Lower leg skin (tissue), 4 donors: Measurements from ENCODE around the gene CD59. TPM values are rescaled to one million over a fixed set of nuclear protein-coding genes. Genes with fewer than 3 reads are reported as not detected.
A peak's percentile ranks its signal among the peaks of the same experiment; 100 is the strongest.

Experiments used
- DNase-seq, 2 donors: peaks; one replicate each; pipeline ENCODE4 v3.0.0-alpha.2; 2019; ENCODE audit warnings: low spot score in 2 of 2
- H3K4me3 ChIP-seq: fragments of 200-600 bp; sonication (generic); 2 replicates; pipeline ENCODE4 v1.5.1; 2017; ENCODE audit warnings: mild to moderate bottlenecking, low read depth; ENCODE audit not compliant: poor library complexity, severe bottlenecking
- POLR2A ChIP-seq, 2 donors: fragments of 450-650 bp; IDR thresholded peaks; one replicate each; pipeline ENCODE4 v1.6.1; 2016 to 2017; ENCODE audit warnings: antibody characterized with exemption in 2 of 2, mild to moderate bottlenecking in 1 of 2, moderate library complexity in 1 of 2
- WGBS, 2 donors: methylation state at CpG; one replicate each; pipeline ENCODE4 v1.1.5; 2018; 5-methylcytosine and 5-hydroxymethylcytosine counted together
- intact Hi-C: fragments of 100-400 bp; cut with DNase I; formaldehyde crosslinking; loops from one replicate; pipeline ENCODE4 v1.15.0; 2023; ENCODE audit warnings: low total_unique reads
- total RNA-seq, 4 donors: library from RNA; depleted of rRNA; stranded (reverse); fragments of >200 nt; gene quantifications; one replicate each; pipeline ENCODE4 v1.1.0, GENCODE V29; 2016
- TF ChIP-seq, protein P1 (sequence below), 3 donors: fragments of 450-650 bp; IDR thresholded peaks; one replicate each; pipeline ENCODE4 v1.5.1; 2016; ENCODE audit warnings: antibody characterized with exemption in 3 of 3, mild to moderate bottlenecking in 3 of 3, moderate library complexity in 2 of 3

Gene CD59
- total RNA-seq, 4 donors from 2014 or later = 222 to 444 (median 324) TPM

DNA sequence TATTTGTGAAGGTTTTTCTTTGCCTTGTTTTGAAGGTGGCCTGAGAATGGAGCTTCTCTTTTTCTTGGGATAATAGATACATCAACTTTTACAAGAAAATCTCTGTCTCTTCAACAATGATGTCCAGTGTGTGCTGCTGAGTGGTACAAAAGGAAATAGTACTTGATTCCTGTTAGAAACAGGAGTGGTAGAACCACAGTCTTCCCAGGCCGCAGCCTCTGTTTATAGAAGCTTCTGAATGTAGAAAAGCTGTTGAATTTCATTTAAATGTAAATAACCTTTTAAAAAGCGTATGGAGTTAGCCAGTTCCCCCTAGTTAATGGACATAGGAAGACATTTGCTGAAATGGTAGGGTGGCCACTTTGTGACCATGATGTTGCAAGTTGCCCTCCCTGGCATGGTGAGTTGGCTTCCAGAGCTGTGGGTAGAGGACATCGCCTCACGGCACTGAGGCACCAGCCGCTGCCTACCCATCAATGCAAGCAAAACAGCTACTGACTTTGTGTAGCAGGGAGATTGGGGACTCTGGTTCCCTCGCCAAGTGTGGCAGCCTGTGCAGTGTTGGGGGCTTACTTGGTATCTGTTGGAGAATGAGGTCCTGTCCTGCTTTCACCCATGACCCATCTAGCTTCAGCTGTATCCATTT, 67.1 kb downstream of the CD59 start:
- peak in 1 of 2 donors; percentile 70 for DNase-seq
- 94 to 97% methylated on average over 6 of the region's 6 CpGs for WGBS, 2 donors
- intact Hi-C loops = no loop called here
- no peak for TF ChIP-seq POLR2A (IDR thresholded peaks at IDR 0.05)
- TF ChIP-seq, protein P1, sequence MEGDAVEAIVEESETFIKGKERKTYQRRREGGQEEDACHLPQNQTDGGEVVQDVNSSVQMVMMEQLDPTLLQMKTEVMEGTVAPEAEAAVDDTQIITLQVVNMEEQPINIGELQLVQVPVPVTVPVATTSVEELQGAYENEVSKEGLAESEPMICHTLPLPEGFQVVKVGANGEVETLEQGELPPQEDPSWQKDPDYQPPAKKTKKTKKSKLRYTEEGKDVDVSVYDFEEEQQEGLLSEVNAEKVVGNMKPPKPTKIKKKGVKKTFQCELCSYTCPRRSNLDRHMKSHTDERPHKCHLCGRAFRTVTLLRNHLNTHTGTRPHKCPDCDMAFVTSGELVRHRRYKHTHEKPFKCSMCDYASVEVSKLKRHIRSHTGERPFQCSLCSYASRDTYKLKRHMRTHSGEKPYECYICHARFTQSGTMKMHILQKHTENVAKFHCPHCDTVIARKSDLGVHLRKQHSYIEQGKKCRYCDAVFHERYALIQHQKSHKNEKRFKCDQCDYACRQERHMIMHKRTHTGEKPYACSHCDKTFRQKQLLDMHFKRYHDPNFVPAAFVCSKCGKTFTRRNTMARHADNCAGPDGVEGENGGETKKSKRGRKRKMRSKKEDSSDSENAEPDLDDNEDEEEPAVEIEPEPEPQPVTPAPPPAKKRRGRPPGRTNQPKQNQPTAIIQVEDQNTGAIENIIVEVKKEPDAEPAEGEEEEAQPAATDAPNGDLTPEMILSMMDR (IDR thresholded peaks at IDR 0.05) = no peak
- H3K4me3 ChIP-seq = no peak overlapping the region

DNA sequence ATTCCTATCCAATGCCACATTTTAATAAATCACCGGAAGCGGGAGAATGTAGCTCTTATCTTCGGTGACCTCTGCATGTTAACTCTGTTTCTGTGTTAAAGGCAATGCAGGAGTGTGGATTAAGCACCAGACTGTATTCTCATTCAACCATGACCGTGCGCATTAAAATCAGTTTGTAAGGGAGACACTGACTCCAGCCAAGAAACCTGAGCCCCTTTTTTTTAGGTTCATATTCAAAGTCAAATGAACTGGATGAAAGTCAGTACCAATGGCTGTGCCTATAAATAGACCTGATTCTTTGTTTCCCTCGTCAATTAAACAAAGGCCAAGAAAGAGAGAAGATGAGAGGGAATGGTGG, 67.8 kb downstream of the CD59 start:
- H3K4me3 ChIP-seq = no peak overlapping the region
- TF ChIP-seq, protein P1 (IDR thresholded peaks at IDR 0.05) = no peak
- TF ChIP-seq POLR2A (IDR thresholded peaks at IDR 0.05) = no peak
- DNase-seq = no peak
- intact Hi-C loops = no loop called here
- 76 to 81% methylated on average over 6 of the region's 6 CpGs for WGBS, 2 donors

DNA sequence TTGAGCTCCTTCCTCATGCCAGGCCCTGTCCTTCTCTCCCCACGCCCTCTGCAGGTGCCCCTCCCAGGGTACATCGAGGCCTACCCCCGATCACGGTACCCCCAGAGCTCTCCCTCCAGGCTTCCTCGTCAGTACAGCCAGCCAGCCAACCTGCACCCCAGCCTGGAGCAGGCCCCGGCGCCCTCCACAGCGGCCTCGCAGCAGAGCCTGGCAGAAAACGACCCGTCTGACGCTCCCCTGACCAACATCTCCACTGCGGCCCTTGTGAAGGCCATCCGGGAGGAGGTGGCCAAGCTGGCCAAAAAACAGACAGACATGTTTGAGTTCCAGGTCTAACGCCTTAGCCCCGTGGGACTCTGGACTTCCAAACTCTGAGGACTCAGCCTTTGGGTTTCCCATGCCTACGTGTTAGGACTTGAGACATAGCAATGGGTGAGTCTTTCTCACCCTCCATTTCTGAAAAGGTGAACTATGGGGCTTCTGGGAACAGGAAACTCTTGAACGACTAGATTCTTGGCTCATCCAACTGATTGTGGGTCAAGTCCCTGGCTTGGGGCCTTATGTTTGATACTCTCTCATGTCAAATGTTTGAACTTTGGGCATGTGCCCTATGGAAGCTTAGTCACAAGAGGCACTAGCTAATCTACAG, 68.3 kb downstream of the CD59 start:
- 83 to 90% methylated on average over 18 of the region's 18 CpGs for WGBS, 2 donors
- intact Hi-C loops = no loop called here

DNA sequence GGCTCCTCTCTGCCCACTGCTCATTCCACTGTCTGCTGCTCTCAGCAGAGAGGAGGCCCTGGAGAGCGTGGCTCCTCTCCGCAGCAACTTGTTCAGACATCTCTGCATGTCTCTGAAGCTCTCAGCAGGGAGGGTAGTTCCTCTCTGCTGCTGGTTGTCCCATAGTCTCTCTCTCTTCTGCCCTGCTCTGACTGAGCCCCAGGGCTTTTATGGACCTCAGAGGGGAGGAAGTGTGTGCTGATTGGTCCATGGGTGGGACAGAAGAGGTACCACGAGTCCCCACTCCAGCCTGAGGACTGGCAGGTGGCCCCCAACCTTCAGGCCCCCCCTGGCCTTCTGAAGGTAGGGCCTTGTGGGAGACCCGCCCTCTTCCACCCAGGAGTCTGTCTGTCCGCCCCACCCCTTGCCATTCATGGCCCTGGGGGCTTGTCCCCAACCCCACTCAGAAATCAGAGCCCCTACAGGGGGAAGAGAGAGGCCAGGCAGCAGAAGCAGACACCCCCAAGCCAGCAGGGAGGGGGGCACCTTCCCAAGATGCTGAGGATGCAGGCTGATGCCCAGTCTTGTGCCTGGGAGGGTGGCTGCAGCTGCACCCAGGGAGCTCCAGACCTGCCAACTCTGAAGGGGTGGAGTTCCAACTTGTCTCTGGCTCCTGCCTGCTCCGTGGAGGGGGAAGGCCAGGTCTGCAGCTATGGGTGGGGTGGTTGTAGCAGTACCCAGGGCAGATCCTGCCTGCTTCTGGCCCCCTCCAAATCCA, 70.7 kb downstream of the CD59 start:
- DNase-seq = no peak
- intact Hi-C loops = no loop called here
- 47 to 67% methylated on average over 5 to 6 of the region's 6 CpGs for WGBS, 2 donors
- no peak for TF ChIP-seq POLR2A (IDR thresholded peaks at IDR 0.05)
- TF ChIP-seq, protein P1 (IDR thresholded peaks at IDR 0.05) = no peak
- H3K4me3 ChIP-seq = no peak overlapping the region

More for the DNA sequence above, 68.3 kb downstream of the CD59 start:
- H3K4me3 ChIP-seq = no peak overlapping the region
- TF ChIP-seq, protein P1 (IDR thresholded peaks at IDR 0.05) = no peak
- no peak for TF ChIP-seq POLR2A (IDR thresholded peaks at IDR 0.05)
- DNase-seq = peak in 1 of 2 donors; percentile 25

DNA sequence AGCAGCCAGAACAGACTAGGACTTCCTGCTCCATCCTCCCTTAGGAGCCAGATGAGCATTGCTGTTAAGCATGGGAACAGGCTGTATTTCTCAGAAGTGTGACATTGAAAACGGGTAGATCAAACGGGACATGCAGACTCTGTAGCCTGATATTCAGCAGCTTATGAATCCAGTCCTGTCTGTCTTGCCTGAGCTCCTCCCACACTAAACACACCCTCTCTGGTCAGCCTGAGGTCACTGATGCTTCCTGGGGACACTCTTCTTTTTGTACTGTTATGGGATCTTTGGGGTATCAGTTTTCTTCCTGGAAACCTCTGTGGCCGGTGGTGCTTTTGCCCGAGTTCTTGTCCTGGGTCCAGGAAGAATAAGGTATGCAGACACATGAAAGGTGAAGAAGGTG, 71.4 kb downstream of the CD59 start:
- intact Hi-C loops = no loop called here
- no peak overlapping the region for H3K4me3 ChIP-seq
- 71 to 72% methylated on average over 4 of the region's 4 CpGs for WGBS, 2 donors
- TF ChIP-seq, protein P1 (IDR thresholded peaks at IDR 0.05) = no peak
- no peak for DNase-seq
